ENCODE results near the gene DNAAF5.

DNAAF5 gene

GRCh38 chr7:770741-771166 lies 44.3 kb downstream of the DNAAF5 start:
- no peak for DNase-seq

GRCh38 chr7:771234-772004 lies 44.9 kb downstream of the DNAAF5 start:
- no peak for DNase-seq

- DNase-seq, result no peak
Measured at GRCh38 chr7:772005-772294, 45.5 kb downstream of the DNAAF5 start.

- no peak for DNase-seq
Measured at GRCh38 chr7:772392-772791, 45.9 kb downstream of the DNAAF5 start.

GRCh38 chr7:772861-773621 lies 46.5 kb downstream of the DNAAF5 start:
- DNase-seq, result no peak

GRCh38 chr7:773622-773915 lies 47.1 kb downstream of the DNAAF5 start:
- no peak for DNase-seq

GRCh38 chr7:774161-775109 lies 47.9 kb downstream of the DNAAF5 start:
- no peak for DNase-seq

GRCh38 chr7:776381-776780 lies 49.9 kb downstream of the DNAAF5 start:
- DNase-seq, result no peak

GRCh38 chr7:776992-777727 lies 50.7 kb downstream of the DNAAF5 start:
- DNase-seq, result no peak

GRCh38 chr7:777728-778078 lies 51.2 kb downstream of the DNAAF5 start:
- no peak for DNase-seq

- DNase-seq, result no peak
Measured at GRCh38 chr7:778271-778967, 51.9 kb downstream of the DNAAF5 start.

GRCh38 chr7:778968-779451 lies 52.5 kb downstream of the DNAAF5 start:
- DNase-seq, result peak; percentile 26

- DNase-seq, result no peak
Measured at GRCh38 chr7:779480-779879, 53.0 kb downstream of the DNAAF5 start.

GRCh38 chr7:780081-780480 lies 53.6 kb downstream of the DNAAF5 start:
- no peak for DNase-seq

- no peak for DNase-seq
Measured at GRCh38 chr7:780516-780915, 54.0 kb downstream of the DNAAF5 start.

- no peak for DNase-seq
Measured at GRCh38 chr7:781186-781849, 54.8 kb downstream of the DNAAF5 start.

- DNase-seq, result no peak
Measured at GRCh38 chr7:781936-782529, 55.5 kb downstream of the DNAAF5 start.

GRCh38 chr7:782718-783449 lies 56.4 kb downstream of the DNAAF5 start:
- DNase-seq, result no peak

GRCh38 chr7:783556-784490 lies 57.3 kb downstream of the DNAAF5 start:
- no peak for DNase-seq
